ENCODE results near the gene MAN1A1.

Gene MAN1A1

DNA sequence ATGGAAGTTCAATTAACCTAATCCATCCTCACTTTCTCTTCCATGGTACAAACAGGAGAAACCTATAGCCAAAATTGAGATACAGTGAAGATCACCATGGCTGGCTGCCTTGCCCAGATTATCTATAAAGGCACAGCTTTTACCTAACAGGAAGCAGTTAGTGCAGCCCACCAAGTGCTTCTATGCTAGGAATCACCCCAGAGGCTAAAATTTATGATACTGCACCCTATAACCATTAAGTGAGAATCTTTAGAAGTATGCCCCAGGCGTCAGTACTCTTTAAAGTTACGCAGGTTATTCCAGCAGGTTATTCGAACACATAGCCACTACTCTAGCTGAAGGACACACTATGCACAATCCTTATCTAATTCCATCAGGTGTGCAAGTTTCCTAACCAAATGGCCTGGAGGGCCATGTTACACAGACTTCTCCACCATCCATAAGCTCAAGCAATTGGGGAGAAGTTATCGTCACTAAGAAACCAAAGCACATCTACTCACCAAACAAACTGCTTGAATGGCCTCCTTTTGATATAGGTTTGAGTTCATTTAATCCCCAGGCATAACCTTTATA, 43.1 kb downstream of the MAN1A1 start:
- no peak for TF ChIP-seq SIN3A (IDR thresholded peaks at IDR 0.05; ENCODE audit: borderline replicate concordance, insufficient read depth, low read length)
- TF ChIP-seq POLR2AphosphoS5 (IDR thresholded peaks at IDR 0.05; ENCODE audit: low read depth, low read length), result no peak
- no peak for TF ChIP-seq TAF1 (IDR thresholded peaks at IDR 0.05; ENCODE audit: borderline replicate concordance, insufficient read depth, low read length)
- no peak for TF ChIP-seq FOXP2 (optimal IDR thresholded peaks at IDR 0.05; ENCODE audit: borderline replicate concordance, extremely low read depth, extremely low read length, insufficient read depth)
- no peak for TF ChIP-seq REST (IDR thresholded peaks at IDR 0.05; ENCODE audit: insufficient read depth in 1 of 2, low read depth in 2 of 2, low read length in 2 of 2)

GRCh38 chr6:119303164-119303887, 46.2 kb downstream of the MAN1A1 start:
- no peak for TF ChIP-seq REST (IDR thresholded peaks at IDR 0.05; ENCODE audit: insufficient read depth in 1 of 2, low read depth in 2 of 2, low read length in 2 of 2)
- no peak for TF ChIP-seq POLR2AphosphoS5 (IDR thresholded peaks at IDR 0.05; ENCODE audit: low read depth, low read length)
- no peak for TF ChIP-seq TAF1 (IDR thresholded peaks at IDR 0.05; ENCODE audit: borderline replicate concordance, insufficient read depth, low read length)
- TF ChIP-seq SIN3A (IDR thresholded peaks at IDR 0.05; ENCODE audit: borderline replicate concordance, insufficient read depth, low read length), result no peak
- no peak for TF ChIP-seq FOXP2 (optimal IDR thresholded peaks at IDR 0.05; ENCODE audit: borderline replicate concordance, extremely low read depth, extremely low read length, insufficient read depth)

DNA sequence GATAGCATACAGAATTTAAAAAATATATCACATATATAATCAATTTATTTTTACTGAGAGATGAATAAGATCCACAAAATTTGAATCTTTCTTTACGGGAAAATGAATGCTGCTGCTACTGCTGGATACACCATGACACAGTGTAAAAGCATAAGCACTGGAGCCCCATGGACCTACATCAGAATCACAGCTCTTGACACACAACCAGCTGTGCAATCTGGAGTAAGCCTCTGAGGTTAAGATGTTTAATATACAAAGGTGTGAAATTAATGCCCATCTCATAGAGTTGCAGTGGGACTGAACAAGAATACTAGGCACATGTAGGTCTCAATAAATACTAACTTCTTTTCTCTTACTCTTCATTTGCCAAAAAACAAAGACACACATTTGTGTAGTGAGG, 48.1 kb downstream of the MAN1A1 start:
- TF ChIP-seq FOXP2 (optimal IDR thresholded peaks at IDR 0.05; ENCODE audit: borderline replicate concordance, extremely low read depth, extremely low read length, insufficient read depth), result no peak
- no peak for TF ChIP-seq SIN3A (IDR thresholded peaks at IDR 0.05; ENCODE audit: borderline replicate concordance, insufficient read depth, low read length)
- no peak for TF ChIP-seq REST (IDR thresholded peaks at IDR 0.05; ENCODE audit: insufficient read depth in 1 of 2, low read depth in 2 of 2, low read length in 2 of 2)
- TF ChIP-seq TAF1 (IDR thresholded peaks at IDR 0.05; ENCODE audit: borderline replicate concordance, insufficient read depth, low read length), result no peak
- no peak for TF ChIP-seq POLR2AphosphoS5 (IDR thresholded peaks at IDR 0.05; ENCODE audit: low read depth, low read length)

DNA sequence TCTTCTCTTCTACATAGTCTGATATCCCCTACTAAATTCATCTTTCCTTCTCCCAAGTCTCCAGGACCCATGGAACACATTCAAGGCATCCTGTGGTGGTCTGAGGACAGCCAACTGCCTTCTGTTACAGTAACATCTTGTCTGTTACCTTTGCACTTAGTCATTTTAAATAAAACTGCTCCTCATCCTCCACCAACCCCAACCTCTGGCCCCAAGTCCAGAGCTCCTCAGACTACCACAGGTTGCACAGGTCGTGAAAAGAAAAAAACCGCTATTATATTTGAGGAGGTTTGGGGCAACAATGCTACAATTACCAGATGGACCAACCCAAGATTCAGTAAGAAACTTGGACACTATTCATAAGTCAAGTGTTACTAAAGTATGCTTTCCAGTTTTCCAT, 49.9 kb downstream of the MAN1A1 start:
- TF ChIP-seq TAF1 (IDR thresholded peaks at IDR 0.05; ENCODE audit: borderline replicate concordance, insufficient read depth, low read length) (no peak), FOXP2 (optimal IDR thresholded peaks at IDR 0.05; ENCODE audit: borderline replicate concordance, extremely low read depth, extremely low read length, insufficient read depth) (no peak), REST (IDR thresholded peaks at IDR 0.05; ENCODE audit: insufficient read depth in 1 of 2, low read depth in 2 of 2, low read length in 2 of 2) (no peak), SIN3A (IDR thresholded peaks at IDR 0.05; ENCODE audit: borderline replicate concordance, insufficient read depth, low read length) (no peak), POLR2AphosphoS5 (IDR thresholded peaks at IDR 0.05; ENCODE audit: low read depth, low read length) (no peak)
